ENCODE data around the gene GNAQ.
"Not testable (repeated sequence)": the region's sequence is repeated elsewhere in the genome, so short reads cannot be mapped to it uniquely, and the experiment has no call there.

The GNAQ gene

GRCh38 chr9:77883133-77883532, 148.5 kb downstream of the GNAQ start:
- H2AFZ ChIP-seq (ENCODE audit: insufficient read depth, low read length, poor library complexity) = no peak overlapping the region
- H3K14ac ChIP-seq (ENCODE audit: low read length) = peak overlapping the region; percentile 79
- H3K36me3 ChIP-seq (ENCODE audit: control insufficient read depth in 1 of 2, insufficient read depth in 2 of 2, low read length in 2 of 2) = no peaks in the 10 kb centered on the region
- peak overlapping the region; percentile 91 for H2BK5ac ChIP-seq (ENCODE audit: low read depth, low read length, poor library complexity)
- no peak overlapping the region for H3K4me2 ChIP-seq (ENCODE audit: low read length)
- no peak for DNase-seq
- peak overlapping the region; percentile 83 for H2BK120ac ChIP-seq (ENCODE audit: insufficient read depth, low read length, poor library complexity)
- no peaks in the 10 kb centered on the region for H3K27me3 ChIP-seq (ENCODE audit: insufficient read depth, low read length)
- peaks cover 30 to 38% of the 10 kb centered on the region in 2 experiments for H3K4me1 ChIP-seq (ENCODE audit: control insufficient read depth in 1 of 2, insufficient read depth in 2 of 2, low read length in 2 of 2)
- peak overlapping the region; percentile 75 for H3K4ac ChIP-seq (ENCODE audit: low read depth, low read length)
- H3K23ac ChIP-seq (ENCODE audit: low read length) = no peak overlapping the region
- H2BK12ac ChIP-seq (ENCODE audit: low read length) = peak overlapping the region; percentile 98
- H3K9me3 ChIP-seq (ENCODE audit: insufficient read depth, low read depth, low read length) = no peaks in the 10 kb centered on the region
- H3K18ac ChIP-seq (ENCODE audit: low read length) = peak overlapping the region; percentile 92
- no peak overlapping the region for H3K9ac ChIP-seq (ENCODE audit: low read length)
- H2AK5ac ChIP-seq (ENCODE audit: low read length) = peak overlapping the region; percentile 96
- no peak overlapping the region for H3K4me3 ChIP-seq (ENCODE audit: low read depth, low read length)
- no peak overlapping the region for H4K12ac ChIP-seq (ENCODE audit: low read depth, low read length)
- peaks cover 31% of the 10 kb centered on the region for H3K79me1 ChIP-seq (ENCODE audit: low read length)
- peaks cover 2% of the 10 kb centered on the region for H3K79me2 ChIP-seq (ENCODE audit: control insufficient read depth, insufficient read depth, low read length, poor library complexity)
- H4K8ac ChIP-seq (ENCODE audit: low read depth, low read length) = no peak overlapping the region
- H3K27ac ChIP-seq (ENCODE audit: low read depth, low read length) = peak overlapping the region; percentile 95
- H4K91ac ChIP-seq (ENCODE audit: low read depth, low read length) = peak overlapping the region; percentile 77

DNA sequence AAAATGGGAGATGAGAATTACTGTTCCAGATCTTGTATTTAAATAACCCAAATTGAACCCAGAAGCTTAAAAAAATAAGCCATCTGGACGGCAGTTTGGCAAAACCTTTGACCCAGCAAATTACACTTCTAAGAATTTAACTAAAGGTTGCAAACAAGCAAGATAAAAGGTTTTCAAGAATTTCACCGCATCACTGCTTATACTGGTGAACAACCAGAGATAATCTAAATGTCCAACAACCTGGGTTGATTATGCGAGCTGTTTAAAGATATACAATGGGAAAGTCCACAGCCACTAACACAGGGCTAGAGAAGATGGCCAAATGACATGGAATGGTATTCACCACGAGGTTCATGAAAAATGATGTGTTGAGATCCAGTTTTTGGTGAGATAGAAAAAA, 149.3 kb downstream of the GNAQ start:
- Histone ChIP-seq H3K79me2 (ENCODE audit: control insufficient read depth, insufficient read depth, low read length, poor library complexity) (peaks cover 2% of the 10 kb centered on the region), H3K23ac (ENCODE audit: low read length) (no peak overlapping the region), H4K8ac (ENCODE audit: low read depth, low read length) (no peak overlapping the region), H2AK5ac (ENCODE audit: low read length) (no peak overlapping the region), H3K4ac (ENCODE audit: low read depth, low read length) (no peak overlapping the region), H4K12ac (ENCODE audit: low read depth, low read length) (no peak overlapping the region), H3K79me1 (ENCODE audit: low read length) (peaks cover 33% of the 10 kb centered on the region), H4K91ac (ENCODE audit: low read depth, low read length) (no peak overlapping the region), H3K27ac (ENCODE audit: low read depth, low read length) (no peak overlapping the region), H3K4me1 (ENCODE audit: control insufficient read depth in 1 of 2, insufficient read depth in 2 of 2, low read length in 2 of 2) (peaks cover 33 to 38% of the 10 kb centered on the region in 2 experiments), H3K9me3 (ENCODE audit: insufficient read depth, low read depth, low read length) (no peaks in the 10 kb centered on the region), H3K27me3 (ENCODE audit: insufficient read depth, low read length) (no peaks in the 10 kb centered on the region), H2AFZ (ENCODE audit: insufficient read depth, low read length, poor library complexity) (no peak overlapping the region), H2BK12ac (ENCODE audit: low read length) (no peak overlapping the region), H3K36me3 (ENCODE audit: control insufficient read depth in 1 of 2, insufficient read depth in 2 of 2, low read length in 2 of 2) (no peaks in the 10 kb centered on the region), H2BK5ac (ENCODE audit: low read depth, low read length, poor library complexity) (peak overlapping the region; percentile 40), H3K4me2 (ENCODE audit: low read length) (no peak overlapping the region), H2BK120ac (ENCODE audit: insufficient read depth, low read length, poor library complexity) (no peak overlapping the region), H3K4me3 (ENCODE audit: low read depth, low read length) (no peak overlapping the region), H3K9ac (ENCODE audit: low read length) (no peak overlapping the region), H3K14ac (ENCODE audit: low read length) (no peak overlapping the region), H3K18ac (ENCODE audit: low read length) (no peak overlapping the region)
- WGBS (ENCODE audit: extremely low coverage, insufficient coverage, insufficient read length) = no CpG with 5 or more reads among the region's 4 CpGs
- DNase-seq = peak in 1 of 2 donors; percentile 56

DNA sequence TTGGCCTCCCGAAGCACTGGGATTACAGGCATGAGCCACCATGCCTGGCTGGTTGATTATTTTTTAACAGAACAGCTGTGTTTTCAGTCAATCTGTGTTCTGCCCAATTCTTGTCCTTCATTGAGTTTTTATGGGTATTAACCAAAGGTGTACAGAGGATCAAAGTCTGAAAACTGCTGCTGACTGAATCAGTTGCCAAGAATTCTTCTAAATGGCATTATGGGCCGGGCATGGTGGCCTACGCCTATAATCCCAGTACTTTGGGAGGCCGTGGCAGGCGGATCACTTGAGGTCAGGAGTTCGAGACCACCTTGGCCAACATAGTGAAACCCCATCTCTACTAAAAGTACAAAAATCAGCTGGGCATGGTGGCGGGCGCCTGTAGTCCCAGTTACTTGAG, 150.0 kb downstream of the GNAQ start:
- WGBS (ENCODE audit: extremely low coverage, insufficient coverage, insufficient read length) = no CpG with 5 or more reads among the region's 8 CpGs
- not testable (repeated sequence) for H2AFZ ChIP-seq (ENCODE audit: insufficient read depth, low read length, poor library complexity); H3K27me3 ChIP-seq (ENCODE audit: insufficient read depth, low read length)

GRCh38 chr9:77881111-77881510, 150.5 kb downstream of the GNAQ start:
- H3K4me1 ChIP-seq (ENCODE audit: control insufficient read depth in 1 of 2, insufficient read depth in 2 of 2, low read length in 2 of 2) = peaks cover 33 to 38% of the 10 kb centered on the region in 2 experiments
- H3K4ac ChIP-seq (ENCODE audit: low read depth, low read length) = no peak overlapping the region

More for the DNA sequence above, 150.0 kb downstream of the GNAQ start:
- H3K18ac ChIP-seq (ENCODE audit: low read length) = peak overlapping the region; percentile 20
- not testable (repeated sequence) for H3K9ac ChIP-seq (ENCODE audit: low read length); H4K8ac ChIP-seq (ENCODE audit: low read depth, low read length); H3K36me3 ChIP-seq (ENCODE audit: control insufficient read depth in 1 of 2, insufficient read depth in 2 of 2, low read length in 2 of 2); H3K9me3 ChIP-seq (ENCODE audit: insufficient read depth, low read depth, low read length); H2AK5ac ChIP-seq (ENCODE audit: low read length); H3K27ac ChIP-seq (ENCODE audit: low read depth, low read length); H4K12ac ChIP-seq (ENCODE audit: low read depth, low read length); H3K23ac ChIP-seq (ENCODE audit: low read length); DNase-seq; H3K79me2 ChIP-seq (ENCODE audit: control insufficient read depth, insufficient read depth, low read length, poor library complexity); H3K4me3 ChIP-seq (ENCODE audit: low read depth, low read length); H3K4me2 ChIP-seq (ENCODE audit: low read length); H2BK5ac ChIP-seq (ENCODE audit: low read depth, low read length, poor library complexity); H3K14ac ChIP-seq (ENCODE audit: low read length)
- H2BK120ac ChIP-seq (ENCODE audit: insufficient read depth, low read length, poor library complexity) = peak overlapping the region; percentile 2
- peak overlapping the region; percentile 8 for H2BK12ac ChIP-seq (ENCODE audit: low read length)
- peak overlapping the region; percentile 39 for H4K91ac ChIP-seq (ENCODE audit: low read depth, low read length)
- H3K79me1 ChIP-seq (ENCODE audit: low read length) = peaks cover 33% of the 10 kb centered on the region
- peak overlapping the region; percentile 52 for H3K4ac ChIP-seq (ENCODE audit: low read depth, low read length)
- peaks cover 33 to 38% of the 10 kb centered on the region in 2 experiments for H3K4me1 ChIP-seq (ENCODE audit: control insufficient read depth in 1 of 2, insufficient read depth in 2 of 2, low read length in 2 of 2)

More at GRCh38 chr9:77881111-77881510, 150.5 kb downstream of the GNAQ start:
- Histone ChIP-seq H4K91ac (ENCODE audit: low read depth, low read length) (peak overlapping the region; percentile 39), H3K27me3 (ENCODE audit: insufficient read depth, low read length) (no peaks in the 10 kb centered on the region), H3K79me2 (ENCODE audit: control insufficient read depth, insufficient read depth, low read length, poor library complexity) (peaks cover 2% of the 10 kb centered on the region), H3K9me3 (ENCODE audit: insufficient read depth, low read depth, low read length) (no peaks in the 10 kb centered on the region), H3K27ac (ENCODE audit: low read depth, low read length) (peak overlapping the region; percentile 86), H2BK5ac (ENCODE audit: low read depth, low read length, poor library complexity) (no peak overlapping the region), H2BK12ac (ENCODE audit: low read length) (peak overlapping the region; percentile 21), H2AFZ (ENCODE audit: insufficient read depth, low read length, poor library complexity) (no peak overlapping the region), H2AK5ac (ENCODE audit: low read length) (no peak overlapping the region), H3K18ac (ENCODE audit: low read length) (no peak overlapping the region), H4K8ac (ENCODE audit: low read depth, low read length) (no peak overlapping the region), H3K79me1 (ENCODE audit: low read length) (peaks cover 33% of the 10 kb centered on the region), H3K9ac (ENCODE audit: low read length) (no peak overlapping the region), H3K23ac (ENCODE audit: low read length) (no peak overlapping the region), H2BK120ac (ENCODE audit: insufficient read depth, low read length, poor library complexity) (peak overlapping the region; percentile 52), H3K4me3 (ENCODE audit: low read depth, low read length) (no peak overlapping the region), H3K36me3 (ENCODE audit: control insufficient read depth in 1 of 2, insufficient read depth in 2 of 2, low read length in 2 of 2) (no peaks in the 10 kb centered on the region), H3K14ac (ENCODE audit: low read length) (peak overlapping the region; percentile 33), H3K4me2 (ENCODE audit: low read length) (no peak overlapping the region), H4K12ac (ENCODE audit: low read depth, low read length) (no peak overlapping the region)
- DNase-seq = no peak
- no CpG with 5 or more reads among the region's 8 CpGs for WGBS (ENCODE audit: extremely low coverage, insufficient coverage, insufficient read length)
